DND-41 (cell line): ENCODE results near the gene KRTAP5-6.
"Not testable (repeated sequence)": the region's sequence is repeated elsewhere in the genome, so short reads cannot be mapped to it uniquely, and the experiment has no call there.

Experiments used
- ATAC-seq: fragments of 200-7000 bp; cut with Tn5 transposase; 3 replicates; pipeline ENCODE4 v1.9.1; 2021; ENCODE audit warnings: low read depth; ENCODE audit not compliant: insufficient read depth
- DNase-seq: peaks from one replicate; pipeline ENCODE4 v3.0.0-alpha.2; 2020
- H2AFZ ChIP-seq: 2 replicates; pipeline ENCODE4 v1.6.0; 2012; ENCODE audit warnings: low read depth, low read length
- H3K27ac ChIP-seq: 2 replicates; pipeline ENCODE4 v1.5.1; 2012; ENCODE audit warnings: low read length, inconsistent platforms
- H3K27me3 ChIP-seq: fragments of 200-600 bp; sonication (generic); 2 replicates; pipeline ENCODE4 v1.6.0; 2012; ENCODE audit warnings: low read length, mild to moderate bottlenecking, inconsistent platforms; ENCODE audit not compliant: insufficient read depth, poor library complexity
- H3K36me3 ChIP-seq: 2 replicates; pipeline ENCODE4 v1.5.1; 2012; ENCODE audit warnings: low read length, inconsistent platforms; ENCODE audit not compliant: insufficient read depth
- H3K4me1 ChIP-seq: 2 replicates; pipeline ENCODE4 v1.5.1; 2012; ENCODE audit warnings: mild to moderate bottlenecking, low read length; ENCODE audit not compliant: insufficient read depth
- H3K4me2 ChIP-seq: 2 replicates; pipeline ENCODE4 v1.6.0; 2012; ENCODE audit warnings: mild to moderate bottlenecking, moderate library complexity, low read length, inconsistent platforms; ENCODE audit not compliant: insufficient read depth
- H3K4me3 ChIP-seq, 2 experiments: fragments of 200-600 bp in 1 of 2; shearing (Covaris generic) in 1 of 2; 2 replicates each; pipeline ENCODE4 v1.5.1; 2012 to 2016; ENCODE audit warnings: inconsistent platforms in 2 of 2, low read length in 2 of 2, mild to moderate bottlenecking in 2 of 2, low read depth in 1 of 2, moderate library complexity in 1 of 2
- H3K79me2 ChIP-seq: 2 replicates; pipeline ENCODE4 v1.6.0; 2012; ENCODE audit warnings: low read length, inconsistent platforms; ENCODE audit not compliant: insufficient read depth
- H3K9ac ChIP-seq: 2 replicates; pipeline ENCODE4 v1.6.0; 2012; ENCODE audit warnings: low read depth, mild to moderate bottlenecking, inconsistent platforms, low read length, moderate library complexity
- H3K9me3 ChIP-seq: 2 replicates; pipeline ENCODE4 v1.5.1; 2012; ENCODE audit warnings: low read length, moderate library complexity, mild to moderate bottlenecking, inconsistent platforms; ENCODE audit not compliant: insufficient read depth, severe bottlenecking
- H4K20me1 ChIP-seq: 2 replicates; pipeline ENCODE4 v1.6.0; 2012; ENCODE audit warnings: low read length; ENCODE audit not compliant: insufficient read depth
- CTCF ChIP-seq: IDR thresholded peaks from 2 replicates; pipeline ENCODE4 v1.5.1; 2012; ENCODE audit warnings: borderline replicate concordance, low read length, moderate library complexity, mild to moderate bottlenecking; ENCODE audit not compliant: poor library complexity, severe bottlenecking; ENCODE audit errors: extremely low read depth
- EZH2 ChIP-seq: IDR thresholded peaks from 3 replicates; pipeline ENCODE4 v1.6.1; 2012; ENCODE audit warnings: borderline replicate concordance, low read depth, mild to moderate bottlenecking, moderate library complexity, low read length, inconsistent platforms; ENCODE audit not compliant: severe bottlenecking

Gene KRTAP5-6

DNA sequence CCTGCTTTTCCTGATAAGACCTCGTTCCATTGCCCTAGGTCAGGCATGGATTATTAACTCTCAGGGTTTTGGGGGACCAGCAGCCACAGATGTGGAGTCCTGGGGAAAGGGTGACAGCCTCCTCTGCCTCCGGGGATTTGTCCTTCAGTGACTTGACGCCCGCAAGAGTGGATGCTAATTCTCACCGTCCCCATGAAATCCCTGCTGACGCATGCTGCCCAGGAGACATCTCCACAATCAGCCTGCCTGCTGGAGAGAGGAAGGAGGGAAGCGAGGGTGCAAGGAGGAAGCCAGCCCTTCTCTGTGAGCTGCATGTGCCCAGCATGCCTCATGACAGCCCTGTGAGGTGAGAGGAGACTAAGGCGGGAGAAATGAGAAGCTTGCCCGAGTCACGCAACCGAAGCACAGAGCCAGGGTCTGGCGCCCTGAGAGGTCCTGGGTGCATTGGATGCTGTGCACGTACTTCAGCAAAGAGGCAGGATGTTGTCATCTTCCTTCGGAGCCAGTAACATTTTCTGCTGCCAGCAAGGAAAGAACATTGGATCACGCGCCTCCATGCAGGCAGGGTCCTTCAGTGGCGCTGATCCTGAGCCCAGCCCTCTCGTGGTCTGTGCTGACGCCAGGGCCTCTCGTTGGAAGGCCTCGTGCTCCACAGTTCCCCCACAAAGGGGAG, 27.3 kb upstream of the KRTAP5-6 start:
- DNase-seq (no peak), ATAC-seq (no peak)
- Histone ChIP-seq H3K27me3 (peaks cover 28% of the 10 kb centered on the region), H3K4me3 (no peak overlapping the region), H2AFZ (no peak overlapping the region), H3K27ac (no peak overlapping the region), H3K4me2 (no peak overlapping the region), H3K4me1 (no peaks in the 10 kb centered on the region), H3K9me3 (no peaks in the 10 kb centered on the region), H3K79me2 (no peaks in the 10 kb centered on the region), H3K9ac (no peak overlapping the region), H4K20me1 (0 out of 2 replicates have a peak, but pooled peaks cover 2% of the 10 kb centered on the region), H3K36me3 (no peaks in the 10 kb centered on the region)
- TF ChIP-seq EZH2 (no peak), CTCF (no peak)

- H2AFZ ChIP-seq, H3K9ac ChIP-seq, H3K9me3 ChIP-seq, DNase-seq, H3K4me3 ChIP-seq, H3K4me2 ChIP-seq, H3K36me3 ChIP-seq, ATAC-seq, H3K79me2 ChIP-seq, H4K20me1 ChIP-seq, H3K4me1 ChIP-seq, H3K27ac ChIP-seq: not testable (repeated sequence)
- H3K27me3 ChIP-seq: peaks cover 28% of the 10 kb centered on the region
Measured at GRCh38 chr11:1670457-1670856, 26.5 kb upstream of the KRTAP5-6 start.

DNA sequence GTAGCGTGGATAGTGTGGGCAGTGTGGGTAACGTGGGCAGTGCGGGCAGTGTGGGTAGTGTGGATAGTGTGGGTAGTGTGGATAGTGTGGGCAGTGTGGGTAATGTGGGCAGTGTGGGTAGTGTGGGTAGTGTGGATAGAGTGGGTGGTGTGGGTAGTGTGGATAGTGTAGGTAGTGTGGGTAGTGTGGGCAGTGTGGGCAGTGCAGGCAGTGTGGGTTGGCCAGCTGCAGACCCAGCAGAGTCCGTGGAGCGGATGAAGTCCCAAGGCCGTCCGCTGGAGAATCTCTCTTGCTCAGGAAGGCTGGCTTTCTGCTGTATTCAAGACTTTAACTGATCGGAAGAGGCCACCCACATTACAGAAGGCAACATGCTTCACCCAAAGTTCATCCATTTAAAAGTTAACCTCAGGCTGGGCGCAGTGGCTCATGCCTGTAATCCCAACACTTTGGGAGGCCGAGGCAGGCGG, 26.1 kb upstream of the KRTAP5-6 start:
- H3K9me3 ChIP-seq: no peaks in the 10 kb centered on the region
- H3K4me1 ChIP-seq: no peaks in the 10 kb centered on the region
- no peaks in the 10 kb centered on the region for H3K79me2 ChIP-seq
- TF ChIP-seq CTCF (no peak), EZH2 (no peak)
- no peak overlapping the region for H3K4me2 ChIP-seq
- H3K36me3 ChIP-seq: no peaks in the 10 kb centered on the region
- no peak overlapping the region for H3K27ac ChIP-seq
- no peak for DNase-seq
- no peak overlapping the region for H3K4me3 ChIP-seq
- H3K9ac ChIP-seq: no peak overlapping the region
- no peak for ATAC-seq
- H3K27me3 ChIP-seq: peaks cover 28% of the 10 kb centered on the region
- 0 out of 2 replicates have a peak, but pooled peaks cover 2% of the 10 kb centered on the region for H4K20me1 ChIP-seq
- no peak overlapping the region for H2AFZ ChIP-seq

DNA sequence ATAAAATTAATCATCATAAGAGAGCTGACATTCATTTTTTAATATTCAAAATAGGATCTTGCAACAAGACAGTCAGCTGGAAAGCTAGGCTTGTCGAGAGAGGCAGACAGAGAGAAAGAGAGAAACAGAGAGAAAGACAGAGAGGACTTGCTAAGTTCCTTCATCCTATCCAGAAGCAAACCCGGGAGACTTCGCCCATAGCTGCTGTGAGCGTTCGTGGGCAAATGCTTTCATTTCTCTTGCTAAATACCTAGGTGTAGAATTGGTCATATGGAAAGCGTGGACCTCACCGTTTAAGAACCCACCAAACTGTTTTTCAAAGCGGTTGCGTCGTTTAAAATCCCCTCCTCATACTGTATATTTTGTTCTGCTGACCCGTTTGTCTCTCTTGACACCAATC, 25.3 kb upstream of the KRTAP5-6 start:
- H3K4me3 ChIP-seq: no peak overlapping the region
- H3K4me2 ChIP-seq: no peak overlapping the region
- no peak overlapping the region for H3K27ac ChIP-seq
- H3K79me2 ChIP-seq: no peaks in the 10 kb centered on the region
- no peak overlapping the region for H3K9ac ChIP-seq
- H3K9me3 ChIP-seq: no peaks in the 10 kb centered on the region
- ATAC-seq (no peak), DNase-seq (no peak)
- TF ChIP-seq CTCF (no peak), EZH2 (no peak)
- no peak overlapping the region for H2AFZ ChIP-seq
- no peaks in the 10 kb centered on the region for H3K4me1 ChIP-seq
- H3K27me3 ChIP-seq: peaks cover 28% of the 10 kb centered on the region
- 0 out of 2 replicates have a peak, but pooled peaks cover 2% of the 10 kb centered on the region for H4K20me1 ChIP-seq
- H3K36me3 ChIP-seq: no peaks in the 10 kb centered on the region
